HG03460 (cell line): ENCODE data around the gene ICE1.
"Not testable (repeated sequence)": the region's sequence is repeated elsewhere in the genome, so short reads cannot be mapped to it uniquely, and the experiment has no call there.

Source experiments
- ATAC-seq: cut with Tn5 transposase; IDR thresholded peaks from one replicate; pipeline ENCODE4 v1.9.1; 2021; ENCODE audit not compliant: unreplicated experiment

Gene ICE1

DNA sequence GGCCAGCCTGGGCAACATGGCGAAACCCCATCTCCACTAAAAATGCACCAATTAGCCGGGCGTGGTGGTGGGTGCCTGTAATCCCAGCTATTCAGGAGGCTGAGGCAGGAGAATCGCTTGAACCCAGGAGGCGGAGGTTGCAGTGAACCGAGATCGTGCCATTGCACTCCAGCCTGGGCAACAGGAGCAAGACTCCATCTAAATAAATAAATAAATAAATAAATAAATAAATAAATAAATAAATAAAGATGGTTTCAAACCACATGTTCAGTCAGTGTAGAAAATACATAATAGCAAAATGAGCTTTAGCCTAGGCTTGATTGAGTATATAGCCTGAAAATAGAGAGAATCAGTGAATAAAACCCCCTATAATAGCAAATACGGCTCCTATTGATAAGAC lies 27.4 kb upstream of the ICE1 start:
- not testable (repeated sequence) for ATAC-seq

DNA sequence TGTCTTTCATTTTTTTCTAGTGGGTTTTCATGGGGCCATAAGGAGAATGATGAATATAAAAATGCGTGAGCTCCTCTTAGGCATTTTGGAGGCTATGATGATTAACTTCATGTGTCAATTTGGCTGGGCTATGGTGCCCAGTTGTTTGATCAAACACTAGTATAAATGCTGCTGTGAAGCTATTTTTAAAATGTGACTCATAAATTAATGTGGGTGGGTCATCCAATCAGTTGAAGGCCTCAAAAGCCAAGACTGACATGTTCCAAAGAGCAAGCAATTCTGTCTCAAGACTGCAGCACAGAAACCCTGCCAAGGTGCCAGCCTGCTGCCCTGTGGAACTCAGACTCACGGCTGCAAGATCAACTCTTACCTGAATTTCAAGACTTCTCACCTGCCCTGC lies 24.4 kb upstream of the ICE1 start:
- no peak for ATAC-seq

DNA sequence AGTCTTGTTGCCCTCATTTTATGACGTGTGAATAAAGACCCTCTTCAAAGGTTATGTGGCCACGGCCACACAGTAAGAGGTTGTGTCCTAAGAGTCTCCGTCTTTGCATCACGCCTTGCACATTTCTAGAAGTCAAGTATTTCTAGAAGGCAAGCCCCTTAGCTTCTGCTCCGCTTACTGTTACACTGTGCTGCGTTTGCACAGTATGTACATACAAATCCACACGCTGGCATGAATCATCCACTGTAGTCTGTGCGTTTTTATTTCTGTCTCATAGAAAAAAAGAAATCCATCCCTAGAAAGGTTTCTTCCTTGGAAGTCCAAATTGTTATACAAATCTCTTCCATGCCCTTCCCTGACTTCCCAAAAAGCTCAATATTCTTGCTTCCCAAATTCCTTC lies 21.4 kb upstream of the ICE1 start:
- no peak for ATAC-seq

DNA sequence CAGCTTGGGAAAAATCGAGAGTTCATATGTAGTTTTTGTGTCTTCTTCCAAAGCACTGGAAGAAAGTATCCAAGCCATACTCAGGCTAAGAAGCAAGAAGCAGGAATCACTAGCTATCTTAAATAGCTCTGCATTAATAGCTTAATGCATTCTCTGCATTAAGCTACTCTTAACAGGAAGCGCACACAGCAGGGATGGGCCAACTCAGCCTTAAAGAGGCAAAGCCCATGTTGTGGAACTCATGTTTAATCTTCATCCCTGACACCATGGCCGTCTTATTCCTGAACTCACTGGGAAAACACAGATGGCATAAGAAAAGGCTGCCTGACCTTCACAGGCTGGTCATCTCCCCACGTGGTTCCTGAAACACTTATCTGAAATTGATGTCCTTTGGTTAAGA lies 18.7 kb upstream of the ICE1 start:
- ATAC-seq = no peak

DNA sequence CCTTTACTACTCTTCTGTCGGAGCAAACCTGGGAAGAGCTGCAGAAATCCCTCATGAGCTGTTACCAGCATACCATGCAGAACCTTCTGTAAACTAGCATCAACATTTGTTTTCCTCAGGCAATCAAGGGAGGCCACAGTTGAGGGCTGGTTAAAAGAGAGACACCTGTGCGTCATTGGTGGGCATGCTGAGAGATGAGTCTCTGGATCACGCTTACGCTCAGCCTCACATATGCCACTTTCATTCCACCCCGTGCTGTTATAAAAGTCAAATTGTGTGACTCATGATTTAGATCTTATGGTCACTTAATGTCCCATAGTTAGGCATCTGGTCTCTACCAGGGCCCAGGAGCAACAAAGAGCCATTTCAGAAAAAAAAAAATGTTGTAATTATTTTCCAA lies 18.1 kb upstream of the ICE1 start:
- no peak for ATAC-seq

DNA sequence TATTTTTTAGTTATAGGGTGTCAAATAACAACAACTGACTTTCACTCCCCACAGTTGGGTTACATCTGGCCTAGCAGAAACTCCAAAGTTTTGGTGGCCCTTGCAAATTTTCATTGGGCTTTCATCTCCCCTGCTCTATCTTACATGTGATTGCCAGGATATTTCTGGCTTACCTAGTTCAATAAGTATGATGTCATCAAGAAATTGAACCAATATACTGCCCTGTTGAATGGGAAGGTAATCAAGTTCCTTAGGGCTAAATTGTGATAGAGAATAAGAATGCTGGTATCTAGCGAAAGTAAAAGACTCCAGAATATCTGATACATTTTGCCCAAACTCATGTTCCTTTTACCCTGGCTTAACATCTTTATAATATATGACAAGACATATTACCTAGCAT lies 17.0 kb upstream of the ICE1 start:
- ATAC-seq = no peak

DNA sequence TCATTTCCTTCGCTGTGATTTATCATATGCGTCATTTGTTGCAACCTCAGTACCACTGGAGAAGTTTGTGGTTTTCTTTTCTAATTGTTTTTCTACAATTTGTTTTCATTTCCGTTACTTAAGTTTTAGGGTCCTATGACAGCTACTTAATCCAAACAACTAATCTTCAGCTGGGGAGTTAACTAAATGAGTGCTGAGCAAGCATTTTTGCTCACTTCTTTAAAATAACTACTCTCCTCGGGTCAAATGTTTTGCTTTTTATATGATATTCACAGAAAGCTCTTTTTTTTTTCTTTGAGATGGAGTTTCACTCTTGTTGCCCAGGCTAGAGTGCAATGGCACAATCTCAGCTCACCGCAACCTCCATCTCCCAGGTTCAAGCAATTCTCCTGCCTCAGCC lies 14.6 kb upstream of the ICE1 start:
- ATAC-seq = no peak

DNA sequence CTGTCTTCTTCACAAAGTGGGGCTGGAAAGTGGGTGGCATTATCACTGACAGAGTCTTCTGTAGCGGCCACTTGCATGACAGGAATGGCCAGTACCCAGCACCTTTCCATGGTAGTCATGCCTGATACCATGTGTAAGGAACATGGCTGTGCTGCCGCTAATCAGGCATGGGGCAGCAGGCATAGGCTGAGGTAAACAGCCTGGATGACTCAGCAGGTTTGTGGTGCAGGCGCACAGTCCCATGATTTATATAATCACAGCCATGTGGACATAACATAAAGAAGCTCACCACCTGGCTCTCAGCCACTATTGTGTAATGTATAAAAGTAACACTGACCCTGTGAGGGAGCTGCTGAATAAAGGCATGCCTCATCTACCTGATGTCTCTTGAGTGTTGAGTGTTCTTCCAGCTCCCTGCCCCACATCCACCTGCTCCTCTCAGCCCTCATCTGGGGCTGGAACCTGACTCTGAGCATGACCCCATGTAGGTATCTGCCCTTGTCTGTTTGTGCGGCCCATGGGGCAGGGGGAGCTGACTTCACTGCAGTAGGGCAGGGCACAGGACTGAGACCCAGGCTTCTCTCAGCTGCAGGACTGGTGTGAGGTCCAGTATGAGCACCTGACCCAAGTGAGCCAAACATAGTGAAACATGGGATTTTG lies 13.2 kb upstream of the ICE1 start:
- no peak for ATAC-seq

DNA sequence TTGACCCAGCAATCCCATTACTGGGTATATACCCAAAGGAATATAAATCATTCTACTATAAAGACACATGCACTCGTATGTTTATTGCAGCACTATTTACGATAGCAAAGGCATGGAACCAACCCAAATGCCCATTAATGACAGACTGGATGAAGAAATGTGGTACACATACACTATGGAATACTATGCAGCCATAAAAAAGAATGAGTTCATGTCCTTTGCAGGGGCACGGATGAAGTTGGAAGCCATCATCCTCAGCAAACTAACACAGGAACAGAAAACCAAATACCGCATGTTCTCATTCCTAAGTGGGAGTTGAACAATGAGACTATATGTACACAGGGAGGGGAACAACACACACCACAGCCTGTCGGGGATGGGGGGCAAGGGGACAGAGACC lies 8.6 kb upstream of the ICE1 start:
- not testable (repeated sequence) for ATAC-seq

DNA sequence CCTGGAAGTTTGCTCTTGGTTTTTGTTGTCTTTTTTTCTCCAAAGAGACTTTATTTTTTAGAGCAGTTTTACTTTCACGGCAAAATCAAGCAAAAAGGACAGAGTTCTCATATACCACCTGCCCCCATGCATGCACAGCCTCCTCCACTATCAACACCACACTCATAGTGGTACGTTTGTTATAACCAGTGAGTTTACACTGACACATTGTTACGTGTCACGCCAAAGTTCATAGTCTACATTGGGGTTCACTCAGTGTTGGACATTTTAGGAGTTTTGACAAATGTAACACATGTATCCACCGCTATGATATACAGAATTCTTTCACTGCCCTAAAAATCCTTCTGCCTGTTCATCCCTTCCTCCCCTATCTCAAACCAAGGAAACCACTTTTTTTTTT lies 7.5 kb upstream of the ICE1 start:
- no peak for ATAC-seq

DNA sequence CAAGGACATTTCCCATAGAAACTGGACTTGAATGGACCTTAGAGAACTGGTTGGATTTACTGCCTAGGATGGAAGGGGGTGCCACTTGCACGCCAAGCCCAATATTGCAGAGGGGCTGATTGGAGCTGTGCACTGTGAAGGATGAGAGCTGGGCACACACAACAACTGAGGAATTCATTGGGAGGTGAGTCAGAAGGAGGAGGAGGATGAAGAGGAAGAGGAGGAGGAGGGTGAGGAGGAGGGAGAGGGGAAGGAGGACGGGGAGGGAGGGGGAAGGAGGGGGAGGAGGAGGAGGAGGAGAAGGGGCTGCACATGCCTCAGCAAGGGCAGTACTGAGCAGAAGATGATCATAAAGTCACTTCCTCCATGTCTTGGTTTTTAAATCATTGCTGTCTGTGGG lies 5.7 kb upstream of the ICE1 start:
- ATAC-seq = no peak

DNA sequence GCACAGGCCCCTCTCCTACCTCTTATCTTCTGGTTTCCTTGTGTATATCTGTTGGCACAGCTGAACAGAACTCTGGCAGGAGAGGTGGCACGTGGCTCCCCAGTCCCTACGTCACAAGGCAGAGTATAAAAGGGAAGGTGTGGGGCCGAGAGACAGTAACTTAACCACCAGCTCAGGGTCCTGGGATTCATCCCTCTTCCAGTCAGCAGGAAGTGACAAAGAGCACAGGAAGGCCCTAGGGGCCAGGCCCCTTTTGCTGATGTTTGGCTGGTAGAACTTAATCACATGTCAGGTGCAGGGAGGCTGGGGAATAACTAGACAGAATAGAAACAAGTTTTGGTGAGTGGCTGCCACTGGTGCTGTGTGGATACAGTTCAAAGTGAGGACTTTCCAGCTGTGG lies 4.5 kb upstream of the ICE1 start:
- no peak for ATAC-seq

DNA sequence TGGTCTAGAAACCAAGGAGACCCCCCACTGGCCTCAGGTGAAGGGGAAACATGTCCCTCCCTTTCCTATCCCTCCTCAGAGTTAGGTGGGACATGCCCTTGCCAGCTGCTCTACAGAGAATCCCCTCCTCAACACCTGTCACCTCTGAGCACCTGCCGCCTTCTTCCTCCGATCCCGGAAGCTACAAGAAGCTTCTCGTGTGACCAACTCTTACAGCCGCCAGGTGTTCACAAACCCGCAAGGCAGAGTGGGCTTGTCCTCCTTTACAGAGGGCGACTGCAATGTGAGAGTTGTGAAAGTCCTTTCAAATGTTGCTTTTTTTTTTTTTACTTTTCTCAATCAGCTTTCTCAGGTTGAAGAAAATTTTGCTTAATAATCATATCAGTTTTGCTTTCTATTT lies 3.7 kb upstream of the ICE1 start:
- no peak for ATAC-seq

DNA sequence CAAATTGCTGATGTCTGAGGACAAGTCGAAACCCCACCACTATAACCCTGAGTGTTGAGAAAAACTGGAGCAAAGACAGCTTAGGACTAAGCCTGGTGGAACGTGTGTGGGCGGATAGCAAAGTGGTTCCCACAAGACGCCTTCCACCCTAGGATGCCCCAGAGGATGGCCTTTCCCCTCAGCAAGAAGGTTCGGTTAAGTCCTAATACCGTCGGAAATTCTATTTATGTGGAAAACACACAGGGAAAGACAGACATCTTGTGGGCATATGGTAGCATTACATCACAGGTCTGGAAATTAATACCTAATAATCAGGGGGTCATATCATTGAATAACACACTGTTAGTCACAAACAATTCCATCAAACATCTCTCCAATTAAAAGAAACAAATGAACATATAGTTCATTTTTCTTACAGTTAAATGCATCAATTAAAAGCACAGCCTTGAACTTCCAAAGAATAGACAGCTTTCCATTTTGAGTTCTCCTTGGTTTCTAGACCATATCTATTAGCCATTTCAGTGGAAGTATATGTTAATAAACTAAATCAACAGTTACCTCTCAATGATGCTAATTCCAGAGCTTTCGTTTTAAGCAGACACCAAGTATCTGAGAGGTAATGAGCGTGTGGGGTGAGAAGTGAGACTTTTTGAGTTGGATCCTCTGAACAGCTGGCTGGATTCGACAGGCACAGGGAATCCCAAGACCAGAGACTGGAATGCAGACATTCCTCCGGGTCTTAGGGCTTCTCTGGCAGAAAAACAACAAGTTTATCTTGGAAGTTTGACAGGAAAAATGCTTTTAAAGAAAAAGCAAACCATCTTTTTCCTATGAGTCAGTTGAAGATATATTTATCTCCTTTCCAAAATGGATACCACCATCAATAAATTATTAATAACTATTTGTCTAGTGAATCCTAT lies 2.9 kb upstream of the ICE1 start:
- ATAC-seq = no peak

DNA sequence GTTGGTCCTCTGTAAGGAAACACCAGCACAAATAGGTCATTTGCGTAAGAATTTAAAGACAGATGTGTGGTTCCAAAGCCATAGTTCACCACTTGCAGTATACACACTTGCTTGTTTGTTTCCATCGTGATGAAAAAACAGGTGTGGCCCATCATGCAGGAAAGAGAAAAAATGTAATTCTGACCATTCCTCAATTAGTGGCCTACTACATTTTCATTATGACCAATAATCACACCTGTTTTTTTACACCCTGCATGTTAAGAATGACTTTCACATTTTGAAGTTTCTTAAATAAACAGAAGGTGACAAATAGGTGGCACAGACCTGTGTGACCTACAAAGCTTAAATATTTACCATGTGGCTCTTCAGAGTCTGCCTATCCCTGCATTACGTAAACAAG lies 2.2 kb upstream of the ICE1 start:
- ATAC-seq = no peak

DNA sequence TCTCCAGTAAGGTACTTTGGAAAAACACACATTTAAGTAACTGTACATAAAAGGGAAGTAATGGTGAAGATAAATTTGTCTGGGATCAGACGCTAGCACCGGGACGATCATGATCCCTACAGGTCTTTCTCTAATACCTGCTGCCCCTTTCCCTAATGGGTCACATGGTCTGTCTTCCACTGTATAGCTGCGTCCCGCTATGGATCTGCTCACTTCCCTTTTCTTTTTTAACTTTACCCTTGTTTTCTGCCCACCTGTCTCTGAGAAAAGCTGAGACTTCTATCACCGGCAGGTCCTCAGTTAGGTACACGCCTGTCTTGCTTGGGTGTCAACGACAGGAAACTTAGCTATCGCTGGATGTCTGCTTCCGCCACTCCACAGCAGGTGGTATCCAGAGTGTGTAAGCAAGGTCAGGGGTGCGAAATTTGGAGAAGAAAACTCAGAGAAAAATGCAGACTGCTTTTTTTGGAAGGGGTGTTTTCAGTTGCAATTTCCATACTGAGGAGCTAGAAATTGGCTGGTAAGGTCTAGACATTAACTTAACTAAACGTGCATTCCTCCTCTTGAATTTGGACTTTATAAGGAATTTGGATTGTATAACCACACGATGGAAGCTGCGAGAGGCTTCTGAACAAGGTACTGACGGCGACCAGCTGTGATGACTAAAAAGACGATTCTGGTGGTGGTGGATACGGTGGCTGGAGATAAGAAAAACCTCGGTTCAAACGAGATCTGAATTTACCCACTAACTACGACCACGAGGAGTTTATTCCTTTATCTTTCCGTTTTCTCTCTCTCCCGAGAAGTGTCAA lies 1.1 kb upstream of the ICE1 start:
- ATAC-seq = peak; percentile 12

DNA sequence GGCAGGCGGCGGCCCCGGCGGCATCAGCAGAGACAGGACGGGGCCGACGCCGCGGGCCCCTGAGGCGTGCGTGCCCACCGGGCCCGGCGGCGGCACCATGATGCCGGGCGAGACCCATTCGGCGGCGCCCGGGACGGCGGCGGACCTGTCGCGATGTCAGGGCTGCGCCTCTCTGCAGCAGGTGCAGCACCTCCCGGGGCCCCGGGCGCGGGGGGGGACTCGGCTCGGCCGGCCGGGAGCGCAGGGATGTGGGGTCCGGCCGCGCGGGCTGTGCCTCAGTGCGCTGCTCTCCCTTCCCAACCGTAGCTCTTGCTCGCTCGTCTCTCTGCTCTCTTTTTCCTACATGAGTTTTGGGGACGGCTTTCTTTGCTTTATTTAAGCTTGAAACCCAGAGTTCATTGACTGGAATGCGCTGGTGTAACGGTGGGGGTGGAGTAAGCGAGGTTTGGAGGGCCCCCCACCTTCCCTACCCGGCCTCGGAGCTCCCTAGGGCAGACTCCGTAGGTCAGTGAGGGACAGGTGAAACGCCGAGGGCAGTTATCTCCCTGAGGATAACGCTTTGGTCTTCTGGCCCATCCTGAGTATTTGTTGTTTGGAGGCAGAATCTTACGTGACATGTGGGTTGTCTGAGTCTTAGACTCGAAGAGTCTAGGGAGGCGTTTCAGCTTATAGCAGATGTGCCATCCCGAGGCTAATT lies 490 bp downstream of the ICE1 start:
- ATAC-seq = peak; percentile 8

DNA sequence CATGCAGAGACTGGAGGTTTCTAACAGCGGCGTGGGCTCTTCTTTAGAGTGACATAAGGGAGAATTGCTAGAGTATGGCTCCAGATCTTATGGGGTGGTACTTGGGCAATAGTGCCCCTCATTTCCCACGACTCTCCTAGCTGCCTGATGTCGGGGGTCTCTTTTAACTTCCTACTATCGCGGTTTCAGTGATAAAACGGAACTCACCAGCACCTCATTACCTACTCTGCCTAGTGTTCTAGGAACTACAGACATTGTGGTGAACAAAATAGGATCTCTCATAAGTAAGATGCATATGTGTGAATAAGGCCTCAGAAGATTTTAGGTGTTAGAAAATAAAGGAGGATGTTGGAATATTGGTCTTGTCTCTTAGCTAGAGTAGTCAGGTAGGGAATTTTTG lies 1.1 kb downstream of the ICE1 start:
- ATAC-seq = no peak

DNA sequence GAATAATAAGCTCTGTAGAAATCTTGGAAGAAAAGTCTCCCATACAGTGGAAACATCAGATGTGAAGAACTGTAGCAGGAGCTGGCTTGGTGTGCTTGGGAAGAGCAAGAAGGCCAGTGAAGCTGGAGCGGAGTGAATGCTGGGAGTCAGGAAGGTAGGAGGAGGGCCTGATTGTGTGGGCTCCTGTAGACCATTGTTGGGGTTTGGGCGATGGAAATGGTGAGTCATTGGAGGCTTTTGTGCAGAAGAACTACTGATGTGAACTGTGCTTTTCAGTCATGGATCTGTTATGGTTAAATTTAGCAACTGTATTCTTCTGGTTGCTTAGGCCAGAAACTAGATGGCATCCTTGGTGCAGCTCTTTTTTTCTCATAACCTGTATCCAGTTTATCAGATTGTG lies 2.3 kb downstream of the ICE1 start:
- no peak for ATAC-seq

DNA sequence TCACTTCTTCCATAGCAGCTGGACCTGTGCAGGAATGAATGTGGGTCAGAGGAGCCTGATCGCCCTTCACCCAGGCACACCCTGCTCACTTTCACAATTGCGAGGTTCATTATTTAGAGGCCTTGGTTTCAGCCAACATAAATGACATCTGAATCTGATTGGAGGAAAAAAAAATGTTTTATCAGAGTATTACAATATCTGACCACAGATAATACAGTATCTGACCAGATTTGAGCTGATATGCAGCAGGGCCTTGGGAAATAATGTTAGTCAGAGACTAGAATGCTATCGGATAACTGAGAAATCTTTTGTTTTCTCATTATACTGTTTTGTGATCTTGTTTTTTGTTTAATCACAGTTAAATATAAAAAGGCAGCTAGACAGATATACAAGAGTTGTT lies 7.7 kb downstream of the ICE1 start:
- no peak for ATAC-seq

DNA sequence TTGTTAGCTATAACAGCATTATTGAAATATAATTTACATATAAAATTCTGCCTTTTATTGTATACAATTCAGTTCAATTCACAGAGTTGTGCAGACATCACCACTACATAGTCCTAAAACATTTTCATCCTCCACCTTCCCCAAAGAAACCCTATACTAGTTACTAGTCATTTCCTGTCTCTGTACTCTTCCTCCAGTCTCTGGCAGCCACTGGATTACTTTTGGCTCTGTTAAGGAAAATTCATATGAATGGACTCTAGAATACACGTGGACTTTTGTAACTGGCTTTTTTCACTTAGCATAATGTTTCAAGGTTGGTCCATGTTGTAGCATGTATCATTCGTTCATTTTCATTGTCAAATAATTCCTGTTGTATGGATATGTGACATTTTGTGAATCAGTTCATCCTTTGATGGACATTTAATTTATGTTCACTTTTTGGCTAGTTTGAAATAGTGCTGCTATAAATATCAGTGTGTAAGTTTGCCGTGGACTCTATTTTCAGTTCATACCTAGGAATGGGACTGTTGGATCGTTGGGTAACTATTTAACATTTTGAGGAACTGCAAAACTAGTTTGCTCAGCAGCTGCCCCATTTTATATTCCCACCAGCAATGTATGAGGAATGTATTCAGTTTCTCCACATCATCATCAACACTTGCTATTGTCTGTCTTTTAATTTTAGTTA lies 9.7 kb downstream of the ICE1 start:
- no peak for ATAC-seq
